Stimulated activated CD4-positive, alpha-beta T cell treated with anti-CD3 and anti-CD28 coated beads, TNF-alpha, amount 100 ng/mL, for 48 hours (primary cell): ENCODE measurements around the gene PNPLA8.

Source experiments
- DNase-seq, 3 donors: peaks; one replicate each; pipeline ENCODE4 v3.0.0-alpha.2; 2020; ENCODE audit warnings: low read depth in 3 of 3

Gene PNPLA8

DNA sequence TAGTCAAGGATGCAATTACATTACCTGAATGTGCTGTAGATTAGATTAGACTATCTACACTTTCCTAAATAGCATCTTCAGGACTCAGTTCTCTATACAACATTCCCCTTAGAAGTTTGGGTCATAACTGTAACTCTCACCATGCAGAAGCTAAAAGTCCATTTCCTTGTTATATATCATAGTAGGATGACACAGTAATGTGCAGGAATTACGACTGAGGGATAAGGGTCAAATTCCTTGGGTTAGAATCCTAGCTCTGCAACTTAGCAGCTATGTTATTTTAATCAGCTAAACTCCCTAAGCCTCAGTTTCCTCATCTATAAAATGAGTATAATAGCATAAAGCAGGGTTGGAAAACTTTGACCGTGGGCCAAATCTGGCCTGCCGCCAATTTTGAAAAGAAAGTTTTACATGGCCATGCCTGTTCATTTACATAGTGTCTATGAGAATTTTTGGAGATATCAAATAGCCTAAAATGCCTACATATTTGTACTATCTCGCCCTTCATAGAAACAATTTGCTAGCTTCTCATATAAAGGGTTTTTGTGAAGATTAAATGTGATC lies 84.5 kb downstream of the PNPLA8 start:
- DNase-seq, result no peak

DNA sequence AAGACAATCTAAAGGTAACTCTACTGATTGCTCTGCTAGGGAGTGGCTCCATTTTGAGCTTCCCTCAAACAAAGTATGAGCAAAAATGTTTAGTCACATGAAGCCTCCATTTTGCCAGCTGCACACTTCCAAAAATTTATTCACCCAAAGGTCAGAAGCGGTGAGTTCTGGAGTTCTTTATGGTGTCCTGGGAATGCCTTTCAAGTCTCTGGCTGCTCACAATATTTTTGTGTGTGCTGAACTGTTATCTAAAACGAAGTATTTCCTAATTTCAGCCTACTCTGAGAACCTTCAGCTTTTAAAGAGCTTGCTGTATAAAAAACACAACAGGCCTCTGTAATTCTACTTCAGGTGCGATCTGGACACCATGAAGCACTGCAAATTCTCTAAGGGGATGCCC lies 85.3 kb downstream of the PNPLA8 start:
- no peak for DNase-seq

DNA sequence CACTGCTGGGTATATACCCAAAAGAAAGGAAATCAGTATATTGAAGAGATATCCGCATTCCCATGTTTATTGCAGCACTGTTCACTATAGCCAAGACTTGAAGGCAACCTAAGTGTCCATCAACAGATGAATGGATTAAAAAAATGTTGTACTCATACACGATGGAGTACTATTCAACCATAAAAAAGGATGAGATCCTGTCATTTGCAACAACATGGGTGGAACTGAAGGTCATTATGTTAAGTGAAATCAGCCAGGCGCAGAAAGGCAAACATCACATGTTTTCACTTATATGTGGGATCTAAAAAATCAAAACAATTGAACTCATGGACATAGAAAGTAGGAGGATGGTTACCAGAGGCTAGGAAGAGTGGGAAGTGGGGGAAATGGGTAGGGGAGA lies 89.0 kb downstream of the PNPLA8 start:
- DNase-seq, result no peak

DNA sequence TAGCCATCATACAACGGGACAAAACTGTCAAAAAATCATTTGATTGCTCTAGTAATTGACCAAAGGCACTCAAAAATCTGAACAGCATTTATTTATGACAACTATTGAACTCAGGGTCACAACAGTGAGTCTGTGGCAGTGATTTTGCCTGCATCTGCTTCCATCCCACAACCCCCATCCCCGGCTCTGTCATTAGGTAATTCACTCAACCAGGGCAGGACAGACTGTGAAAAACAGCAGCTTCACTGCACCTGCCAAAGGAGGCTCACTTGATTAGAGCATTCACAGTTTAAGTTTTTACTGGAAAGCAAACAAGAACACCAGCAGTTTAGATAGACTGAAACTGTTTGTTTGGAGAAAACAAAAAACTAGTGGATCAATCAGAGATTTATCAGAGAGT lies 91.9 kb downstream of the PNPLA8 start:
- DNase-seq, result no peak

DNA sequence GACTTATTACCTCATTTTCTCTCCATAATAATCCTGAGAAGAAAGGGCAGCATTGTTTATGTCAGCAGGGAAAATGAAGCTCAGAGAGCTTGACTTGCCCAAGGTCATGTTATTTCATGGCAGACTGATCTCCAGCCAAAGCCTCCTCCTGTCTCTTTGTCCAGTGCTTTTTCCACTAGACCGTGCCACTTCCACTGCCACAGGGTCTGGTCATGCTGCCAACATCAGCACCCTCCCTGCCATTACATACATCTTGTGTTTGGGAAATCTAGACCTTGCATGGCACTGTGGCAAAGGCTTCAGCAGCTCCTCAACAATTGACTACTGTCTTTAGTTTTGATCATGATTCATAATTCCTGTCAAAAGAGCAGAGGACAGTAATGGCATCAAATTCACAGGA lies 94.8 kb downstream of the PNPLA8 start:
- DNase-seq, result no peak

DNA sequence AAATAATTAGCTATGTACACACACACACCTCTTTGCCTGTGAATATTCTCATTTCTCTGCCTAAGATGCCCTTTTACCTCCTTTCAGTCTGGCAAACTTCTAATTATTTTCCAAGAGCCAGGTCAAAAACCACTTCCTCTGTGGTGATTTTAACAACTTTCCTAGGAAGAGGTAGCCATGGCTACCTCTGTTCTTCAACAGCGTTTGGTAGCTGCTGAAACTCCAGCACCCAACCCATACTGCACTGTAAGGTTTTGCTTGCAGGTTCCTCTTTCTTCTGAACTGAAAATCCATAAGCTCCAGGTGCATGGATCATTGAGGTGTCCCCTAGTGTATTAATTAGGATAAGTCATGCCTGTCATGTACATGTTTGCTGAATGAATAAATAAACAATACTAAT lies 95.3 kb downstream of the PNPLA8 start:
- no peak for DNase-seq

DNA sequence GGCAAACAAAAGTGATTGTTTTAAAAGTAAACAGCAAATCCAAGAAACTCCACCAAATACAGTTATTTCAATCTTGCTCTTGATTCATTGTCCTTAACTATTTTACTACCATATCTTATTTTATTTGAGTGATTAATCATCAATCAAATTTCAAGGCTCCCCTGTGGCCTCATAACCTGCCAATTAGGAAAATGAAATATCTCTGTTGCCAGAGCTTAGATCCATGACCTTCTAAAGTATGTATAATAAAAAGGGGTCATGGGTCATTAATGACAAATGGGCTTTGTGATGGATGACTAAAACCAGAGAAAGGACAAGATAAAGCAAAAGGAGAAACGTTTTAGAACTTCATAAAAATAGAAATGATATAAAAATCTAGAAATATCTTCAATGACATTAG lies 98.2 kb downstream of the PNPLA8 start:
- DNase-seq, result no peak

DNA sequence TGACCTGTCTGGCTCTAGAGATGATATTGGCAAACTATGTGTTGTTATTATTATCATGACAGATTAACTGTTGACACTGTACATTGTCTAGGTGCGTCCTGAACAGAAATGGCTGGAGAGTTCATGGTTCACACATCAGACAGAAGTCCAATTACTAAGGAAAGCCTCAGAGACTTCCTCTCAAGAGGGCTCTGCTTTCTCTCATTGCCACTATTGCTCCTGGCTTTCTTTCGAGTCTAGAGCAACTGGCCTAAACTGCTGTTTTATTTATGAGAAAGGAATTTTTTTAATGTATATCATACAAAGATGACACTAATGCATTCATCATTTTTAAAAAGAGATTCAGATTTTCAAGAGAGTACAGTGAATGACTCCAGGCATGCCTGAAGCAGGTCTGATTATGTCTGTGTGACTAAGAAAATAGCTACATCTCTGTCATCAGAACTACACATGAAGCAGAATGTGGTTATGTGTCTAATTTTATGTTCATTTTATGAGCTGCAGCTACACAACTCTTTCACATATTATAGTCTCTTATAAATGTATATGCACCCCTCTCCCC lies 100.1 kb downstream of the PNPLA8 start:
- DNase-seq, result no peak

DNA sequence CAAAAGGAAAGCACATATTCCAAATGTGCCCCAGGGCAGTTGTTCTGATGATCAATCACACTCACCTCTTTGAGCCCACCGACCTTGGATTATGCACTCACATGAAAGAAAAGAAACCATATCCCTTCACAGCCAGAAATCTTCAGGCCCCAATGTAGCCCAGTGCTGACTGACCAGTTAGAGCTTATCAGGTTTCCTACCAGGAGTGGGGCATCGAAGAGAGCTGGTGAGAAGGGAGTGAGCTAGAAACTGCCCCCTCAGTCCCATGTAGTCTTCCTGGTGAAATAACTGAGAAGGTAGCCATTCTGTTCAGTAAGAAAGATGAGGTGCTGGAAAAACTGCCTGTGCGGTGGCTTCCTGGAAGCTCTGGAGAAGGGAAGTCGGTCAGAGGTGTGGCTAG lies 101.9 kb downstream of the PNPLA8 start:
- DNase-seq, result no peak

DNA sequence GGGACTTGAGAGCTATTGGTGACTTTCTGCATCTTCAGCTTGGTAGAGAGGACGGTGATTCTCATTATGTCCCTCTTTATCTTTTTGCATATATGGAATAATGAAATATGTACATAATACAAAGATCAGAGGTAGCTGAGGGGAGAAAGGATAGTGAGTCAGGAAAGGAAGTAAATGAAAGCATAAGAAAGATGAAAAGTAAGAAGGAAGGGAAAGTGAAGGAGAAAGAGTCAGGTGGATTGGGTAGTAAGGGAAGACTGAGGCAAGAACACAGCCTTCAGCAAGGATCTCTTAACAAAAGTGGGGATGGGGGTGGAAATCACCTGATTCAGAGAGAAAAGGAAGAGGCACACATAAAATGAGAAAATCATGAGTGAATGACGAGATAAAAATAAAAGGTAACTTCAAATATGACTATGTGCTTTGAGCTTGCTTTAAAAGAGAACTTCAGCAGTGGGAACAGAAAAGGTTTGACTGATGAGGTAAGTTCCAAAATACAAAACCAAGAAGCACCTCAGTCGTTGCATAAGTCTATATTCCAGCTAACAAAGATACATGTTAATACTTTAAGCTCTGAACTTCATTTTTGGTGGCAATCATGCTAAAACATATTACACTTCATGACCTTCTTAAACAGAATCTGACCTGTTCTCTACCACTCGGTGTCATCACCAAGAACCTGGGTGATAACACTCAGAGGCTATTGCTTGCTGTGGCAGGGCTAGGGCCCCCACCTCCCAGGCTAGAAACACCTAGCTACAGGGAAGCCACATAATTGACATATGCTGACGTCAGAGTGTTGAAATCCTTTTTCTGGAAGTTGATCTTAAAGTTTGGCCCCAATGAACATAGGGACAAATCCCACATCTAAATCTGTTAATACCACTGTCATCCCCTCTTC lies 102.6 kb downstream of the PNPLA8 start:
- DNase-seq, result no peak

DNA sequence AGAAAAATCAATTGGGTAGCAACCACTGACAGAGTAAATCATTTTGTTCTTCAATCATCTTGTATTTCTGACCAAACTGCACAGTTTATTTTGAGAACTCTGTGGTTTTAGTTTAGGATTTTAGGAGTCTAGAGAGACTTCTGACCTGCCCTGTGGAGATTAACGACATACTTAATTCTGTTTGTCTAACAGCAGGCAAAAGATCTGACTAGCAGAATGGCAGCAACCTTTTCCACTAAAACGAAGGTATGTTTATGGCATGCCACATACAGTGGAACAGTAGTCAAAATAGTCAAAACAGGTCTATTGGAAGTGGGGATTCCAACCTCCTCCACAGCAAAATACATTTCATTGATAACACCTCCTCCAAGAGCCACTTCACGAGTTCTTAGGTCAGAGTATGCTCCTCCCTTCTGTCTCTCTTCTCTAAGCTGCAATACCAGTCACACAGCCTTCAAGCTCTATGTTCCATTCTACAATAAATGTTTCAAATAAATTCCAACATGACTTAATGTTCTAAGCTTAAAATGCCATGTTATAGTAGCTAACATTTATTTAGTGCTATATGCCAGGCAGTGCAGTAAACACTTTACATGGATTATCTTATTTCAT lies 104.1 kb downstream of the PNPLA8 start:
- DNase-seq, result no peak
